ENCODE data around the gene NSUN3. TPM values are rescaled to one million over a fixed set of nuclear protein-coding genes. Genes with fewer than 3 reads are reported as not detected.

NSUN3 gene
- total and polyA plus RNA-seq, 4 donors: 5.1 to 61.0 (median 9.3) TPM

DNA sequence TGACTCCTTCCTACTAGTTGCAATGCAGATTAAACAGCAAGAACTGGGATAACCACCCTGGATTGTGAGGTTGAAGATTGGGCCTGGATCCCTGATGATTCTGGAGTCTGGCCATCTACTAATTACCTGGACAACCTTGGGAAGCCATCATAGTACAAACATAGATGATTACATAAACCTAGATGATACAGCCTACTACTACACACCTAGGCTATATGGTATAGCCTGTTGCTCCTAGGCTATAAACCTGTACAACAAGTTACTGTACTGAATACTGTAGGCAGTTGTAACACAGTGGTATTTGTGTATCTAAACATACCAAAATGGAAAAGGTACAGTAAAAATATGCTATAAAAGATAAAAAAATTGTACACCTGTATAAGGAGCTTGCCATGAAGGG, 48.0 kb downstream of the NSUN3 start:
- DNase-seq: no peak
- H3K27me3 ChIP-seq (ENCODE audit: control insufficient read depth in 3 of 3, insufficient read depth in 3 of 3, low read length in 2 of 3): no peaks in the 10 kb centered on the region
- peaks cover 7 to 23% (median 10%) of the 10 kb centered on the region in 4 donors for H3K36me3 ChIP-seq (ENCODE audit: control insufficient read depth in 4 of 4, insufficient read depth in 4 of 4, low read length in 4 of 4)
- ATAC-seq (ENCODE audit: insufficient read depth, low FRiP score): no peak
- no peak overlapping the region for H3K9ac ChIP-seq (ENCODE audit: insufficient read depth in 1 of 2, low read length in 2 of 2)
- H3K4me1 ChIP-seq (ENCODE audit: control insufficient read depth in 5 of 5, insufficient read depth in 5 of 5, low read length in 5 of 5): no peaks in the 10 kb centered on the region
- no peaks in the 10 kb centered on the region for H3K9me3 ChIP-seq (ENCODE audit: control insufficient read depth in 4 of 4, insufficient read depth in 3 of 4, low read length in 3 of 4)
- H3K4me3 ChIP-seq: no peak overlapping the region
- H3K27ac ChIP-seq (ENCODE audit: low read depth in 1 of 2, low read length in 1 of 2): no peak overlapping the region
- no peak for TF ChIP-seq CTCF (IDR thresholded peaks at IDR 0.05; ENCODE audit: control extremely low read depth, extremely low read depth)

DNA sequence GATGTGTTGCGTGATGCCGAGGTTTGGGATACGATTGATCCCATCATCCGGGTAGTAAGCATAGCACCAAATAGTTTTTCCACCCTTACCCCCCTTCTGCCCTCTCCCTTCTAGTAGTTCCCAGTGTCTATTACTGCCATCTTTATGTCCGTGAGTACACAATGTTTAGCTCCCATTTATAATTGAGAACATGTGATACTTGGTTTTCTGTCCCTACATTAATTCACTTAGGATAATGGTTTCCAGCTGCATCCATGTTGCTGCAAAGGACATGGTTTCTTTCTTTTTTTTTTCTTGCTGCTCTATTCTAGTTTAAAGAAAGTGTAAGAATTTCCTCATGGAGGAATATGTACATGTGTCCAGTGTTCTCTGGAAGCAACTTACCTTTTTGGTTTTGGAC, 51.8 kb downstream of the NSUN3 start:
- Histone ChIP-seq H3K27ac (ENCODE audit: low read depth in 1 of 2, low read length in 1 of 2) (no peak overlapping the region), H3K4me3 (no peak overlapping the region), H3K36me3 (ENCODE audit: control insufficient read depth in 4 of 4, insufficient read depth in 4 of 4, low read length in 4 of 4) (peaks cover 2 to 13% (median 9%) of the 10 kb centered on the region in 4 donors), H3K9me3 (ENCODE audit: control insufficient read depth in 4 of 4, insufficient read depth in 3 of 4, low read length in 3 of 4) (no peaks in the 10 kb centered on the region), H3K9ac (ENCODE audit: insufficient read depth in 1 of 2, low read length in 2 of 2) (no peak overlapping the region), H3K4me1 (ENCODE audit: control insufficient read depth in 5 of 5, insufficient read depth in 5 of 5, low read length in 5 of 5) (no peaks in the 10 kb centered on the region), H3K27me3 (ENCODE audit: control insufficient read depth in 3 of 3, insufficient read depth in 3 of 3, low read length in 2 of 3) (no peaks in the 10 kb centered on the region)
- ATAC-seq (ENCODE audit: insufficient read depth, low FRiP score) (no peak), DNase-seq (no peak)
- WGBS, 2 donors: 97 to 98% methylated on average over 5 of the region's 5 CpGs
- no peak for TF ChIP-seq CTCF (IDR thresholded peaks at IDR 0.05; ENCODE audit: control extremely low read depth, extremely low read depth)

DNA sequence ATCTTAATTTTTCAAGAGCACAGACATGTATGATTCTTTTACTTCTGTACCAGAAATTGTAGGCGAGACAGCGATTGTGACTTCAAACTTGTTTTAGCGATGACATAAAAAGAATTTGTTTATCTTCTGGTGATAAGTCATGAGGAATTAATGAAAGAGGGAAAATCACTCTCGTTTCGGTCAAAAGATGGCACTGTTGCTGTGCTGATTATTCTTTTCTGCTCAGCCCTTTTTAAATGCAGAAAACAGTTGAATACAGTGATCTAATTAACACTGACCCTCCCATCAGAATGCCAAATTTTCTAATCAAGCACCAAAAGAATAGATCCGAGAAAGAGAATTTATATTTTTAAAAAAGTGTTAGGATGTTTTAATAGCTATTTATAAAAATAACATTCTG, 52.6 kb downstream of the NSUN3 start:
- no peak overlapping the region for H3K9ac ChIP-seq (ENCODE audit: insufficient read depth in 1 of 2, low read length in 2 of 2)
- no peak overlapping the region for H3K27ac ChIP-seq (ENCODE audit: low read depth in 1 of 2, low read length in 1 of 2)
- H3K36me3 ChIP-seq (ENCODE audit: control insufficient read depth in 4 of 4, insufficient read depth in 4 of 4, low read length in 4 of 4): peaks cover 2 to 13% (median 9%) of the 10 kb centered on the region in 4 donors
- no peaks in the 10 kb centered on the region for H3K4me1 ChIP-seq (ENCODE audit: control insufficient read depth in 5 of 5, insufficient read depth in 5 of 5, low read length in 5 of 5)
- H3K27me3 ChIP-seq (ENCODE audit: control insufficient read depth in 3 of 3, insufficient read depth in 3 of 3, low read length in 2 of 3): no peaks in the 10 kb centered on the region
- DNase-seq (peak in 2 of 3 donors; percentile 19 to 46), ATAC-seq (ENCODE audit: insufficient read depth, low FRiP score) (no peak)
- WGBS, 2 donors: 60 to 67% methylated on average over 6 of the region's 6 CpGs
- H3K9me3 ChIP-seq (ENCODE audit: control insufficient read depth in 4 of 4, insufficient read depth in 3 of 4, low read length in 3 of 4): no peaks in the 10 kb centered on the region
- no peak for TF ChIP-seq CTCF (IDR thresholded peaks at IDR 0.05; ENCODE audit: control extremely low read depth, extremely low read depth)
- H3K4me3 ChIP-seq: no peak overlapping the region

DNA sequence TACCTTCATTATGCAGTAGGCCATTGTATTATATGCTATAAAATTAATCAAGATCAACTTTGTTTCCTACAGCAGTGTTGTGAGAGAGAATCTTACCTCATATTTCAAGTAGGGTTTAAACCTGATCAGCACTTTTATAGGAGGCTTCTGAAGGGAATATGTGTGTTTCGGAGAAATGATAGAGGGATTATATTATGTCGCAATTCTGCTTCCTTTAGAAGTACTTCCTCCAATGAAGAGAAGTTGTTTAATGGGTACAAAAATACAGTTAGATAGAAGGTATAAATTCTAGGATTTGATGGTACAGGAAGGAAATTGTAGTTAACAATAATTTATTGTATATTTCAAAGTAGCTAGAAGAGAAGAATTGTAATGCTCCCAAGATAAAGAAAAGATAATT, 54.9 kb downstream of the NSUN3 start:
- H3K9ac ChIP-seq (ENCODE audit: insufficient read depth in 1 of 2, low read length in 2 of 2): no peak overlapping the region
- H3K36me3 ChIP-seq (ENCODE audit: control insufficient read depth in 4 of 4, insufficient read depth in 4 of 4, low read length in 4 of 4): peaks cover 0 to 8% (median 0%) of the 10 kb centered on the region in 4 donors
- no peak overlapping the region for H3K4me3 ChIP-seq
- no peak for TF ChIP-seq CTCF (IDR thresholded peaks at IDR 0.05; ENCODE audit: control extremely low read depth, extremely low read depth)
- ATAC-seq (ENCODE audit: insufficient read depth, low FRiP score) (no peak), DNase-seq (no peak)
- H3K9me3 ChIP-seq (ENCODE audit: control insufficient read depth in 4 of 4, insufficient read depth in 3 of 4, low read length in 3 of 4): no peaks in the 10 kb centered on the region
- H3K27ac ChIP-seq (ENCODE audit: low read depth in 1 of 2, low read length in 1 of 2): no peak overlapping the region
- no peaks in the 10 kb centered on the region for H3K27me3 ChIP-seq (ENCODE audit: control insufficient read depth in 3 of 3, insufficient read depth in 3 of 3, low read length in 2 of 3)
- no peaks in the 10 kb centered on the region for H3K4me1 ChIP-seq (ENCODE audit: control insufficient read depth in 5 of 5, insufficient read depth in 5 of 5, low read length in 5 of 5)
- WGBS, 2 donors: 45 to 77% methylated on average over 2 of the region's 2 CpGs

Data from lung (tissue), 12 donors.